ENCODE data around the gene SH3BGRL. TPM values are rescaled to one million over a fixed set of nuclear protein-coding genes. Genes with fewer than 3 reads are reported as not detected.

SH3BGRL gene
- total RNA-seq = 40.6 and 65.4 TPM in 2 replicates

DNA sequence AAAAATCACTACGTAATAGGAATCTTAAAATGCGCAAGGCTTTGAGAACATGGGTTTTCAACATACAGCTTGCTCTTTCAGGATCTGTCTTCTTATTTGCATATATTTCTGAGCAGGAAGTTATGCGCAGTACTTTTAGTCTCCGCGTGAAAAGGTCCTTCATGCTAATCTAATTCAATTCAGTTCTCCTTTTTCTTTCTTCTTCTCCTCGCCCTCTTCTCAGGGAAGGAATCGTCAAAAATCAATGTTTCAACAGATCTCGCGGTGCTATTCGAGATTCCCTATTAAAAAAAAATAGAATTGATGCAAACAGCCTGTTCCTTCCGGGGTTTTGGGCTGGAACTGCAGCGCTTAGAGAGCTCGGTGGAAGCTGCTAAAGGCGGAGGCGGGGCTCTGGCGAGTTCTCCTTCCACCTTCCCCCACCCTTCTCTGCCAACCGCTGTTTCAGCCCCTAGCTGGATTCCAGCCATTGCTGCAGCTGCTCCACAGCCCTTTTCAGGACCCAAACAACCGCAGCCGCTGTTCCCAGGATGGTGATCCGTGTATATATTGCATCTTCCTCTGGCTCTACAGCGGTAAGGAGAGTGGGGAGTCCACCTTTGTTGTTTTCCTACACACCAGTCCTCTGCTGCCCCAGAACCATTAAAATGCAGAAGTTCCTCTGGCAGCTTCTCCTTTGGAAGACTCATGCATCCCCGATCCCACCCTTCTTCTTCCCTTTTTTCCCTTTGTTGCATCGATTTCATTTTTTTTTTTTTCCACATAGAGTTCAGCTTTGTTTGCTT is at the start of gene SH3BGRL, which contains the start of gene HMGN5:
SH3BGRL (plus strand) TSS at position 432 of the 785 bp plus-strand sequence; CDS start at position 531, 99 bp downstream.
HMGN5 (minus strand) TSS at position 243 of the 785 bp plus-strand sequence. CDS start 80,364 bp downstream, outside the sequence.

Other genes starting within 250 kb of the SH3BGRL start
- gene HMGN5, start 189 bp upstream of the SH3BGRL start, total RNA-seq = 0.39 and 2.8 TPM in 2 replicates